GM19463 (cell line): ENCODE measurements around the gene VKORC1.
"Not testable (repeated sequence)": the region's sequence is repeated elsewhere in the genome, so short reads cannot be mapped to it uniquely, and the experiment has no call there.

Experiments used
- ATAC-seq: cut with Tn5 transposase; IDR thresholded peaks from one replicate; pipeline ENCODE4 v1.9.1; 2021; ENCODE audit warnings: mild to moderate bottlenecking, moderate library complexity; ENCODE audit not compliant: unreplicated experiment

VKORC1 gene

DNA sequence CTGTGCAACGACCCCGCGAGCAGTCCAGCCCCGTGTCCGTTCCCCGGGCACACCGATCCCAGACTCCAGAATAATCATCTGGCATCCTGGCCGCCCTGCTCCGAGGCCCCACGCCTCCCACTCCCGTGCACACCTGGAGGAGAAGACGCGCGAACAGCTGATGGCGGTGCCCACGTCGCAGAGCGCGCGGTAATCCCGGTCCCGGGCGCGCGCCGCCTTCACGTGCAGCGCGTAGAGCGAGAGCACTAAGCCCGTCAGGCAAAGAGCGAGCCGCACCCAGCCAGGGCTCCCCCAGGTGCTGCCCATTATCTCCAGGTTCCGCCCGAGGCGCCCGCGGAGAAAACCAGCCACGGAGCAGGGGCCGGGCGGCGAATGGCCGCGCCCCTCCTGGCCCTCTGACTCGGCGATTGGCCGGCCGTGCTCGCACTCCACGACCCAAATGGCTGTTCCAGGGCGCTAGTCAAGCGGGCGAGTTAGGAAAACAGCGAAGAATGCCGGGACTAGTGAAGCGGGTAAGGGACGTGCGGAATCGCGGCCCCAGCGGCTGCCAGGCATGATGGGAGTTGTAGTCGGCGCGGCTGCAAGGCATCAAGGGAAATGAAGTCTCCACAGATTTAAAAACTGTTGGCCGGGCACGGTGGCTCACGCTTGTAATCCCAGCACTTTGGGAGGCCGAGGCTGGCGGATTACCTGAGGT is at the start of gene VKORC1:
Gene VKORC1, minus strand, starts transcription at position 374 of the 697 bp plus-strand sequence. Its CDS starts 68 bp downstream, at position 306.
- ATAC-seq, result peak; percentile 87

DNA sequence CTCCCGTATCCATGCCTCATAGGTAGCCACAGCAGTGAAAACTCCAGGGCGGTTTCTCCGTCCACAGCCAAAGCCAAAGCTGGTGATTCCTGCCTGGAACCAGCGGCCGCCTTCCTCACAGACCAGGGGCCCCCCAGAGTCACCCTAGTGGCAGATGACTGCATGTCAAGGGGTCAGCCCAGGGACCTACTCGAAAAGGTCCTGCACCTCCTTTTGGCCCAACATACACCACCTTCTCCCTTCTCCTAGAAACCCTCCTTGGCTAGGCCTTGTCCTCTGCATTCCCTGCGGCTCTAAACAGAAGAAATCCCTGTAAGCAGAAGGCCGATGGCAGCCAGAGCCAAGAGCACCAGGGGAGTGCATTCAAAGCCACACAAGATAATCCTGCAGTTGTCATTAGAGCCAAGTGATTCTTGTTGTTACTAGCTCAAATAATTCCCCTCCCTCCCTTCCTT is 49.1 kb upstream of the VKORC1 start:
- no peak for ATAC-seq

DNA sequence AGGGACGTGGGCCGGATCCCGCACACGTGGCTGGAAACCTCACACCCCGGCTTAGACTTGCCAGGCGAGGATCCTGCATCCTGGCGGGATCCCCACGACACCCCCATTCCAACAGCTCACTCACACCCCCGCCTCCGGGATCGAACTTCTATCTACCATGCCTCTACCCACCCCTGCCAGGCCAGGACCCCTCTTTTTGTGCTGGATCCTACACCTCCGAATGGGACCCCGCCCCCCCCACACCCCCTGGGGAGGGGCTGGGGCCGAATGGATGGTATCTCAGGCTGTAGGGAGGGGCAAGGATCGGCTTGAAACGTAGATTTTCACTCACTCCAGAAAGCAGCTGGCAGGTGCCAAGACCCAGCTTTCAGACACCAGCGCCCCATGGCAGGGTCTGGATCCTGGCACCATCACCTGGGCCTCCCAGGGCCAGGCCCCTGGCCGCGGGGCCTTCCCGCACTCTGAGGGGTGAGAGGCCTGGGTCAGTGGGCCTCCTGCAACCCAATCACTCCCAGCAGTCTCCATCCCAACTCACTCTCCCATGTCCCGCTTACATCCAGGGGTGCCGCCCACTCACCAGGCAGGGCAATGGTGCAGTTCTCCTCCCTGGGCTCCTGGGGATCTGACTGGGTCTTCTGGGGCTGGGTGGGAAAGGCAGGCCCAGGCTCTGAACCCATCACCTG is 48.6 kb upstream of the VKORC1 start:
- no peak for ATAC-seq

DNA sequence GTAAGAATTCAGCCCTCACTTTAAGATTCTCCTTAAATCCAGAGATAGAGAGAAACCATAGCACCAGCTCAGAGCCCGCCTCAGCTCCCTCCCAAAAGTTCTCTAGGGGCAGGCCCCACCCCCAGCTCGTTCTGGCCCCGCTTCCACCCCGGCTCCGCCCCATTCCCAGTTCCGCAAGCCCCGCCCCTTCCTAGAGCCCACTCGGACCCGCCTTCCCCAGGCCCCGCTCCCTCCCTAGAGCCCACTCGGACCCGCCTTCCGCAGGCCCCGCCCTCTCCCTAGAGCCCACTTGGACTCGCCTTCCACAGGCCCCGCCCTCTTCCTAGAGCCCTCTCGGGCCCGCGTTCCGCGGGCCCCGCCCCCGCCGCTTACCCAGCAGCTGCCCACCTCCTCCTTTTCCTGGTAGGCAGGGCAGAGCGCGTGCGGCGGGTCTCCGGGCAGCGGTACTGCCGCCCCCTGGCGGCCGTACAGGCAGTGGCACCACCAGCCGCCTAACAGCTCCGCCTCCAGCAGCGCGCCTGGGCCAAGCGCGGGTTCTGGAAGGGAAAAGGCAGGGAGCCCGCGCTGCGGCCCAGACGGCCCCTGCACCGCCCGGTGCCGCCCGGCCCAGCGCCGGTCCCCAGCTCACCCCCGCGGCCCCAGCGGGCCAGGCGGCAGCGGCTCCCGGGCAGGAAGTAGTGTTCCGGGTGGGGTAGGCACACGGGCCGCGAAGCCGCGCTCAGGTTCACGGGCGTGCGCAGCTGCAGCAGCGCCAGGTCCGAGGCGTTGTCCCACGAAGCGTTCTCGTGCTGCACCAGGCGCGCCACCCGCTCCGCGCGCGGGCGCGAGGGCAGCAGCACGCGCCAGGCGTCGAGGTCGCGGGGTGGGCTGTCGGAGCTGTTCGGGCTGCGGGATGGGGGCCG is 47.8 kb upstream of the VKORC1 start:
- ATAC-seq, result peak; percentile 85

DNA sequence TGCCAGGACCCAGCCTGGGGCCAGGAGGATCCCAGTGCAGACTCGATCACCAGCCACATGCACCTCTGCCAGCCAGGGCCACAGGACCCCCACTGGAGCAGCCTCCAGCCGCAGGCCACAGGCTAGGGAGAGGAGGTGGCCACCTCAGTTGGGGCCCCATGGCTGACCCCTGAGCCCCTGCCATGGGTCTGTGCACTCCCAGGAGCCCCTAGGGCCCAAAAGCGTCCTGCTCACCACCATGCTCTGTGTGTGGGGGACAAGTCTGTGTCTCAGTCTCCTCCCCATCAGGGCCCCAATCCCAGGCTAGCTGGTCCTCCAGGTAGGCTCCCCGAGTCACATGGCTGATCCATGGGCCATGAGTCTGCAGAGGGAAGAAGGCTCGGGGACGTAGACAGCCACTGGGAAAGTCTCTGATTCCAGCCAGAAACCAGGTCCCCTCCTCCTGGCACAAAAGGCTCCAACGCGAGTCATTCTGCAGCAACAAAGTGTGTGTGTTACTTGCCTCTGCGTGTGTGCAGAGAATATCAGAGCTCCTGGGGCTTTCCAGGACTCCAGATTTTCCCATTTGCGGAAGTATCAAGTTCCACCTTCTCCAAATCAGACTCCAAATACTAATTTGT is 47.0 kb upstream of the VKORC1 start:
- ATAC-seq, result peak; percentile 1

DNA sequence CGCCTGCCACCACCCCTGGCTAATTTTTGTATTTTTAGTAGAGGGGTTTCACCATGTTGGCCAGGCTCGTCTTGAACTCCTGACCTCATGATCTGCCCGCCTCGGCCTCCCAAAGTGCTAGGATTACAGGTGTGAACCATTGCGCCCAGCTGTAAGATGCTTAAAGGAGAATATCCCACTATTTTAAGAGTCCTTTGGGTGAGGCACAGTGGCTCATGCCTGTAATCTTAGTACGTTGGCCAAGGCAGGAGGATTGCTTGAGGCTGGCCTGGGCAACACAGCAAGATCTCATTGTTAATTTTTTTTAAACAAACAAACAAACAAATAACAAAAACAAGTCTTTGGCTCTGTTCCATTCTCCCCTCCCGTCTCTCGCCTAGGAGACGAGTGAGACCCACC is 46.5 kb upstream of the VKORC1 start:
- not testable (repeated sequence) for ATAC-seq

DNA sequence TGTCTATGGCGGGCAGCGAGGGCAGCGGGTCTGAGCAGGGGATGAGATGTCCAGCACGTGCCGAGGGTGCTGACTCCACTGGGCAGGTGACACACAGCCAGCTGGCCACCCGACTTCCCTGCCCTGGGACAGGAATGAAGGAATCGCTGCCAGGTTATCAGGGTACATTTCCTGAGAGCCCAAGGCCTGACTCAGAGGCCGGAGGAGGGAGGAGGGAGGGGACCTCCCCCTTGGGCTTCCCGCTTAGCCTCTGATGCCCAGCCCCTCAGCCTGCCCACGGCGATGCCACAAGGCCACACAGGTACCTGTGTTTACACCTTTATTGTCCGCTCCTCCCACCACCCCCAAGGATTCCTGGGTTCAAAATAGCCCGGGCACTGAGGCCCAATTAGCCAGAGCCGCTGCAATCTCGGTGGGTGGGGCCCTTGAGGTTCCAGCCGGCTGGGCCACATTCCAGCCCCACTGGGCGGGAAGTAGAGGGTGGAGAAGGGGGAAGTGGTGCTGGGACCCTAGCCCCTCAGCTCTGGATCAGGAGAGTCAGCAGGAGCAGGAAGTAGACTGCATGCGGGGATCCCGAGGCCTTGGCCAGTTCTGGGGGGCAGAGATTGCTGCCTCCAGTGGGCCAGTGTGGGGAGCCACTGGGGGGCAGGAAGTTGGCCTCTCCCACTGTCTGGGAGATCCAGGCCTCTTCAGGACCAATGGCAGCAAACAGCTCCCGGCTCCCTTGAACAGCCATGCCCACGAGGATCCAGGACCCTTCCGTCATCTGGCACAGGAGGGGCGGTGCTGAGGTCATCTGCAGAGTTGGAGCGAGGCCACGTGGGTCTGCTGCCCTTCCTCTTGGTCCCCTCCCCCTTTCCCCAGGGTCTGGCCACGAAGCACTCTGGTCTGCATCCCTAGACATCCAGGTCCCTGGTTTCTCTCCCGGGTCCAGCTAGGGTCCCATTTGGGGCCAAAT is 44.3 kb upstream of the VKORC1 start:
- no peak for ATAC-seq

DNA sequence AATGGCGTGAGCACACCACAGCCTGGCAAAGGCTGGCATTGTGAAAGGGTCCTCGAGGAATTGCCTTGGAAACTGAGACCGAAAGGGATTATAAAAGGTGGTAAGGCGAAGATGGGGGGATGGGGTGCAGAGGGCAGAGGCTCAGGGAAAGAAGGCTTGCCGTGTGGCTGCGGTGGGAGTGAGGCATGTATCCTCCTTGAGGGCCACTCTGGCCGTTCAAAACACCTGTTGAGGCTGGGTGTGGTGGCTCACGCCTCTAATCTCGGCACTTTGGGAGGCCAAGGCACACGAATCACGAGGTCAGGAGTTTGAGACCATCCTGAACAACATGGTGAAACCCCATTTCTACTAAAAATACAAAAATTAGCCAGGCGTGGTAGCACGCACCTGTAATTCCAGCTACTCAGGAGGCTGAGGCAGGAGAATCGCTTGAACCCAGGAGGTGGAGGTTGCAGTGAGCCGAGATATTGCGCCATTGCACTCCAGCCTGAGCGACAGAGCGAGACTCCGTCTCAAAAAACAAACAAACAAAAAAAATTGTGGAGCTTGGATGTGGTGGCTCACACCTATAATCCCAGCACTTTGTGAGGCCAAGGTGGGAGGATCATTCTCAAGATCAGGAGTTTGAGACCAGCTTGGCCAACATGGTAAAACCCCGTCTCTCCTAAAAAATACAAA is 42.4 kb upstream of the VKORC1 start:
- not testable (repeated sequence) for ATAC-seq

DNA sequence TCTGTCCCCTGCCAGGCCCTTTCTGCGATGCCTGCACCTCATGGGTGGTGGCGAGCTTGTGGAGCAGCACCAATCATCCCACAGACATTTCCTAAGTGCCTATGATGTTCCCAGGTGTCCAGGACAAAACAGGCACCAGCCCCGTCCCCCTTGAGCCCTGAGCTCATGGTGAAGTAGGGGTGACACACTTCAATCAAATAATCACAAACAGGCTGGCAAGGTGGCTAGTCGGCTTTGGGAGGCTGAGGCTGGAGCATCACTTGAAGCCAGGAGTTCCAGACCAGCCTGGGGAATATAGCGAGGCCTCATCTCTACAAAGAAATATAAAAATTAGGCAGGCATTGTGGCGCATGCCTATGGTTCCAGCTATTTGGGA is 41.7 kb upstream of the VKORC1 start:
- ATAC-seq, result no peak

DNA sequence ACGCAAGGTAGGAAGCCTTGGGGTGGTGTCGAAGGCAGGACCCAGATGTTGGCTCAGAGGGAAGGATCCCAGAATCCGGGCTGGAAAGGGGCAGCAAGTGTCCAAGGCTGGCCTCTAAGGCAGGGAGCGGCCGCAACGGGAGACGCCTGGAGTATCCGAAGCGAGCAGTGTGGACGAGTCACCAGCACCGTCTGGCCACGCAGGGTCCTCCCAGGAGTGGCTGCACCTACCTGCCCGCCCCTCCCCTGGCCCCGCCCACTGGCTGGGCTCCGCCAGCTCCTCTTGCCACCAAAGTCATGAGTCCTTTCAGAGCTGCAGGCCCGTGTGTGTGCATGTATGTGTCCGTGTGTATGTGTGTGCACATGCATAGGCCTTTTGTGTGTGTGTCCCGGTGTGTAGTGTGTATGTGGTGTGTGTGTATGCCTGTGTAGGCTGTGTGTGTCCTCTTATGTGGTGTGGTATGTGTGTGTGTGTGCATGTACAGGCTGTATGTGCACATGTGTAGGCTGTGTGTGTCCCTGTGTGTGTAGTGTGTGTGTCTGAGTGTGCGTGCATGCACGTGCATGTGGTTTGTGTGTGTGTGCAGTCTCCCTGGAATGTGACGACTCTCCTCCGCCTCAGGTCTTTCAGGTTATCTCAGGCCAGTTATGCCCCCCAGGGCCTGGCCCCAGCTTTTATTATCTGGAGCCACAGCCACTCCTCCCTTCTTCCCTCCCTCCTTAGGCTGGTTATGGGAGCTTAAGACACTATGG is 41.1 kb upstream of the VKORC1 start, which contains the start of gene PRSS8:
Gene PRSS8, minus strand, starts transcription at position 193 of the 752 bp plus-strand sequence. CDS start 229 bp downstream, outside the sequence.
- no peak for ATAC-seq

DNA sequence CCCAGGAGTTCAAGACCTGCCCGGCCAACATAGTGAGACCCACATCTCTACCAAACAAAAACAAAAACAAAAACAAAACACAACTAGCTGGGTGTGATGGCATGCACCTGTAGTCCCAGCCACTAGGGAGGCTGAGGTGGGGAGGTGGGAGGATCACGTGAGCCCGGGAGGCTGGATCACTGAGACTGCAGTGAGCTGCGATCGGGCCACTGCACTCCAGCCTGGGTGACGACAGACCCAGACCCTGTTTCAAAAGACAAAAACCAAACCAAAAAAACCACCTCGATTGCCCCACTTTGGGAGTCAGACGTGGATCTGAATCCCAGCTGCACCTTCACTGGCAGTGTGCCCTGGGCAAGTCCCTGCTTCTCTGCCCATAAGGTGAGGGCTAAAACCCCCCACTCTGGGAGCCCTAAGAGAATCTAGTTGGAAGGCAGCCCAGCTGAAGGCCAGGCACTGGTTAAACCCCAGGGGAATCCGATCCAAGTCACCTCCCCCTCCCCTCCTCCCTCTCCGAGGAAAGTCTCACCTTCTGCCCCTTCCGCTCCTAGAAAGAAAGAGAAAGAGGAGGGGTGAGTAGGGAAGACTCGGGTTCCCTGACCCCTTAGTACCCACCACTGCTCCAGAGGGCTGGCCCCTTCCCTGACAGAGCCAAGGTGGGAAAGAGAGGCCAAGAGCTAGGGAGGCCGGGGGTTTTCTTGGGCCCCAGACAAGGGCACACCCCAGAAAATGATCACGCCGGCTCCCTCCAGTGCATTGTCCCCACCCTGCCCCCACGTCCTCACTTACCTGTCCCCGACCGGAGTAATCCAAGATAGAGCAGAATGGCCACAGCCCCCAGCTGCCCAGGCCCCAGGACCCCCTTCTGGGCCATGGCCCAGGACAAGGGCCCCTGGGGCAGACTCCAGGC is 40.3 kb upstream of the VKORC1 start:
- no peak for ATAC-seq

DNA sequence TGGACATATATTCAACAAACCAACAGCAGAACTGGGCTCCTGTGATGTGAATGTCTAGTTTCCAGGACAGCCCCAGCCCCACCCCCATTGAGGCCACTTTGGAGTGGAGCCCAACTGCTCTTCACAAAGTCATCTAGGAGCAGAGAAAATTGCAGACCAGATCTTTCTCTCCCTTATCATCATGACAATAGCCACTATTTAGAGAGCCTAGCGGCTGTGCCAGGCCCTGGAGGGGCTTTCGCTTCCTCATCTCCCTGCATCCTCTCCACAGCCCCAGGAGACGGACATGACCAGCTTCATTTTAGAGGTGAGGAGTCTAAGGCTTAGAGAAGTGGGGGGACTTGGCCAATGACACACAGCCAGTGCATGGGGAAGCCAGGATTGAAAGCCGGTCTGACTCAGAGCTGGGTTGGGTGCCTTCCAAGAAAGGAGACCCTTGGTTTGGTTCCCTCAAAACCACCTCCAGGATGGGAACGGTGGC is 39.5 kb upstream of the VKORC1 start:
- no peak for ATAC-seq

DNA sequence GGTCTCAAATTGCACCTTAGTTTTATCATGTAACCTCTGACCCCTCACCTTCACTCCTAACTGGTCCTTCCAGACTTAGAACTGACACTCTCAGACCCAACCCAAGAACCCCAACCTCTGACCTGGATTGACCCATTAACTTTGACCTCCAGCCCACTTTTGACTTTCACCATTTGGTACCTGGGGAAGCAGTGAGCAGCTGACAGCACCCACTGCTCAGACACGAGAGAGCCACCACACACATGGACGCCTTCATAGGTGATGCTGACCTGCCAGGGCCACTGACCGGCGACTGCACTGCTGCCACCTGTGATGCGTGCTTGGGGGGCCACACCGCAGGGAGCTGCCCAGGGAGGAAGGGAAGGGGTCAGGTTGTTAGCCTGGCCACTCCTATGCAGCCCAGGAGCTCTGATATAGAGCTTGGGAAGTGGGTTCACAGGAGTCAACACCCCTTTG is 38.5 kb upstream of the VKORC1 start:
- no peak for ATAC-seq

DNA sequence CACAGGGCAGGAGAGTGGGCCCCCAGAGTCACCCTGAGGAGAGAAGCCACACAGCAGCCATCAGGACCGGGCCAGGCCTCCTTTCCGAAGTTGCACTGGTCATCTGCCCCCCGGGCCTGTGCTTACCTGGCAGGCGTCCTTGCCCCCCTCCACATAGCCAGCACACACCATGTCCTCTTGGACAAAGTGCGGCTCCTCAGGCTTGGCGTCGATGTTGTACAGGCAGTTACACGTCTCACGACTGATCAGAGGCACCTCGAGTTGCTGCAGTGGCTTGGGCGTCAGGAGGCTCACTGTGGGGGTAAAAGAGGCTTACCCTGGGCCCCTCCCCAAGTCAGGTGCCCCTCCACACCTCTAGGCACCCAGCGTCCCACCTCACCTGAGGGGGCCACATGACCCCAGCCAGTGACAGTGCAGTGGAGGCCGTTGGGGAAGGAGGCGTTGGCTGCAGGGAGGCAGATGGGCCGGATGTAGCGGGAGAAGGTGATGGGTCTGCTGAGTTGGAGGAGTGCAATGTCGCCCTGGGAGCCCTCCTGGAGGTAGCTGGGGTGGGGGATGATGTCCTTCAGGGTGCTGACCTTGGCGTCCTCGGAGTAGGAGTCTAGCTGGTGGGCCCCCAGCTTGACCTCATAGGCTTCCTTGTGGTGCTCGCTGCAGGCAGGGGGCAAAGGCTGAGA is 37.8 kb upstream of the VKORC1 start:
- ATAC-seq, result no peak

DNA sequence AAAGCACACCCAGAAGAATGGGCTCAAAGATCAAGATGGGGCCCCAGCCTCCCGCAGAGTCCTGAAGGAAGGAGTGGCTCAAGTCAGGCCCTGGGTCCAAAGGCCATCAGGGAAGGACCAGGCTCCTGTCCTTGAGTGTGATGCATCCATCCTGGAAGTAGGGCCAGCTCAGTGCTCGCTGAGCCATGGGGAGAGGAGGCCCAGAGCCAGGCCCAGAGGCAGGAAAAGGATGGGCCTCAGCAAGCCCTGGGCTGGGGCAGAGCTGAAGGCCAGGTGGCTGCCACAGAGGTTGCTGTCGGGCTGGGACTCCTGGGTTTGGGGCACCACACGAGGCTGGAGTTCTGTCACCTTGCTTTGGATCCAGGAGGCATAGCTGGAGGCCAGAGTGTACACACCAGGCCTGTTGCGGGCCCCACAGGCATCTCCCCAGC is 37.3 kb upstream of the VKORC1 start:
- ATAC-seq, result no peak

DNA sequence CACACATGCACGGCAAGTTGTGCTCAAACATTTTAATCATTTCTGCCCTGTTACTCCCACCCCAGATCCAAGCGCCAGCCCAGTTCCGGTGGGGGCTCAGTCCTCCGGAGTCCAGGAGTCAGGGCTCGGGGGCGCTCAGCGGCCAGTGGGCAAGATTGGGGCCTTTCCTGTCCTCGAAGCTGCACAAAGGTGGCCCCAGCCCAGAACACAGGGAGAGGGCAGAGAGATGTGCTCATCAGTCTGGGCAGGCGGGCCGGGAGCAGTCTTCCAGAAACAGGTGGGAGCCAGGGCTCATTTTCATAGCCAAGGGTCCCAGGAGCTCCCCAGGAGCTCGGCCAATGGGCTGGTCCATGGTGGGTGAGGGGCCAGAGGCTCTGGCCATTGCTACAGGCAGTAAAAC is 36.8 kb upstream of the VKORC1 start:
- ATAC-seq, result no peak

DNA sequence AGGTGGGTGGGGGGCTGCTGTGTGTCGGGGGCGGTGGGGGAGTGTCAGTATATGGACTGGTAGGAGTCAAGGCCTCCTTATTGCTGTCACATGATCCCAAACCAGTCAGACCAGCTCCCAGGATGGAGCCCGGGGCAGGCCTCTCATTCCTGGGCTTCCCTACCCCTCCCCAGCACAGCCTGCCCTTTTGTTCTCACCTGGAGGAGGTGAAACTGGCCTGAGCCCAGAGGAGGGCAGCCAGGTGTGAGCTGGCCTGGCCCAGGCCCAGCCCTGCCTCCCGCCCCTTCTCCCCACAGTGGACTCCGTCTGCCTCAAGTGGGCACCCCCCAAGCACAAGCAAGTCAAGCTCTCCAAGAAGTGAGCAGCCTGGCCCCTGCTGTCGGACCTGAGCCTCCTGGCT is 36.3 kb upstream of the VKORC1 start:
- ATAC-seq, result no peak
